Measurements from ENCODE around the gene DCUN1D3. TPM values are rescaled to one million over a fixed set of nuclear protein-coding genes. Genes with fewer than 3 reads are reported as not detected.
"Not testable (repeated sequence)": the region's sequence is repeated elsewhere in the genome, so short reads cannot be mapped to it uniquely, and the experiment has no call there.

The DCUN1D3 gene
- total RNA-seq, 1 experiment from 2014 or later: 16.1 TPM

DNA sequence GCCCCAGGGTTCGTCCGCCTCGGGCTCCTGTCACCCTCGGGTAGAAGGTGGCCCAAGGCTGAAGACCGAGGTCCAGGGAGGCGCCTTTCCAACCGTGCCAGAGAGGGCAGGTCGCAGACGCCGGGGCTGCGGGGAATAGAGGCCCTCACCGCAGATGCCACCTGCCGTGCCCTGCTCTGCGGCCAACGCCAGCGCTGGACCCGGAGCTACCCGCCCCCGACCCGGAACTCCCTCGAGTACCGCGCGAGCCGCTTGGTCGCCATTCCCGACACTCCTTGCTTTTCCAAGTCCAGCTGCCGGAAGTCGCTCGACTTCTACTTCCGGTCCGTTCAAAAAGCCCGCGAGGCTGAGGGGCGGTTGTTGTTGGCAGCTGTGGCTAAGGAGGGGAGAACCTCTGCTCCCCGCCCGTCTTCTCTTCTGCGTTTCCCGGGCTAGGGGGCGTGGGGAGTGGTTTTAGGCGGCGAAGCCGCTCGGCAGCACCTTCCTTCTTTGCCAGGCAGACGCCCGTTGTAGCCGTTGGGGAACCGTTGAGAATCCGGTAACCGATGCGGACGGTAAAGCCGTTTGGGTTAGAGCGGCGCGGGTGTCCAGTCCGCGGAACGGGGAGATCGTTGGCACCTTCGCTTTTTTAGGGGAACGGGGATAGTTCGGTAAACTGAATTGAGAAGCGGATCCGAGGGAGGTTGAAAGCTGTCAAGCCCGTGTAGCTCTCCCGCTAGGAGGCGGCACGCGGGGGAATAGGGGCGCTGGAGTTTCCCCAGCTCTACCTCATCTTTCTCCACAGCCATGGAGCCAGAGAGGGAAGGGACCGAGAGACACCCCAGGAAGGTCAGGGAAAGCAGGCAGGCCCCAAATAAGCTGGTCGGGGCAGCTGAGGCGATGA is 93.7 kb downstream of the DCUN1D3 start, which contains the start of the genes ERI2 and REXO5:
Gene ERI2, minus strand, starts transcription at position 305 of the 883 bp plus-strand sequence. Its CDS starts 42 bp downstream, at position 263.
Gene REXO5, plus strand, starts transcription at position 360 of the 883 bp plus-strand sequence. Its CDS starts 427 bp downstream, at position 787.
- Histone ChIP-seq H3K23ac (ENCODE audit: insufficient read length, low read depth, low read length) (no peak within 1 kb of the TSS), H3K56ac (ENCODE audit: insufficient read length, low read depth, low read length) (no peak within 1 kb of the TSS), H2AK5ac (ENCODE audit: insufficient read length, low read length) (no peak within 1 kb of the TSS), H3T11ph (ENCODE audit: low read length) (no peak within 1 kb of the TSS), H3K14ac (ENCODE audit: insufficient read depth, low read length) (peak within 1 kb of the TSS; percentile 74), H2BK12ac (ENCODE audit: insufficient read length, low read depth, low read length) (no peak within 1 kb of the TSS), H3K27me3 (ENCODE audit: insufficient read depth, low read length) (no peaks in the 10 kb centered on the region), H2BK15ac (ENCODE audit: low read depth, low read length) (no peak within 1 kb of the TSS), H3K9me3 (ENCODE audit: control insufficient read depth, low read depth, low read length) (no peaks in the 10 kb centered on the region), H2BK20ac (ENCODE audit: low read depth, low read length, poor library complexity, severe bottlenecking) (no peak within 1 kb of the TSS), H4K5ac (ENCODE audit: insufficient read length, low read depth, low read length) (no peak within 1 kb of the TSS), H4K8ac (replicated peaks; ENCODE audit: insufficient read length, low read depth, low read length) (no peak within 1 kb of the TSS), H3K4me2 (ENCODE audit: insufficient read depth, insufficient read length, low read length) (peak within 1 kb of the TSS; percentile 83), H3K18ac (ENCODE audit: insufficient read length, low read depth, low read length) (peak within 1 kb of the TSS; percentile 33), H2AFZ (ENCODE audit: low read length) (no peak within 1 kb of the TSS), H4K20me1 (ENCODE audit: control insufficient read depth, insufficient read depth, insufficient read length) (no peaks in the 10 kb centered on the region), H3K23me2 (ENCODE audit: insufficient read length, low read depth, low read length, poor library complexity, severe bottlenecking) (peaks cover 2% of the 10 kb centered on the region), H3K27ac (ENCODE audit: insufficient read length, low read depth, low read length) (peak within 1 kb of the TSS; percentile 35), H4K91ac (ENCODE audit: insufficient read length, low read depth, low read length) (no peak within 1 kb of the TSS), H3K4ac (ENCODE audit: low read depth, low read length) (no peak within 1 kb of the TSS), H3K4me1 (ENCODE audit: insufficient read depth, low read length) (no peaks in the 10 kb centered on the region), H2BK5ac (ENCODE audit: insufficient read length, low read length) (no peak within 1 kb of the TSS), H3K9ac (ENCODE audit: extremely low read depth, insufficient read length, low read length) (peak within 1 kb of the TSS; percentile 74), H2BK120ac (ENCODE audit: low read depth, low read length, poor library complexity, severe bottlenecking) (no peak within 1 kb of the TSS), H3K79me1 (ENCODE audit: insufficient read depth, low read depth, low read length, poor library complexity, severe bottlenecking) (no peaks in the 10 kb centered on the region), H3K79me2 (ENCODE audit: insufficient read depth, low read length) (no peaks in the 10 kb centered on the region)
- peak within 1 kb of the TSS; percentile 95 to 98 for H3K4me3 Mint-ChIP-seq
- H3K27ac Mint-ChIP-seq: peak within 1 kb of the TSS; percentile 96 to 98 (median 98)
- no CpG with 5 or more reads among the region's 74 CpGs for WGBS (ENCODE audit: extremely low coverage, insufficient read length, low lambda C conversion rate)
- TF ChIP-seq, protein P1, sequence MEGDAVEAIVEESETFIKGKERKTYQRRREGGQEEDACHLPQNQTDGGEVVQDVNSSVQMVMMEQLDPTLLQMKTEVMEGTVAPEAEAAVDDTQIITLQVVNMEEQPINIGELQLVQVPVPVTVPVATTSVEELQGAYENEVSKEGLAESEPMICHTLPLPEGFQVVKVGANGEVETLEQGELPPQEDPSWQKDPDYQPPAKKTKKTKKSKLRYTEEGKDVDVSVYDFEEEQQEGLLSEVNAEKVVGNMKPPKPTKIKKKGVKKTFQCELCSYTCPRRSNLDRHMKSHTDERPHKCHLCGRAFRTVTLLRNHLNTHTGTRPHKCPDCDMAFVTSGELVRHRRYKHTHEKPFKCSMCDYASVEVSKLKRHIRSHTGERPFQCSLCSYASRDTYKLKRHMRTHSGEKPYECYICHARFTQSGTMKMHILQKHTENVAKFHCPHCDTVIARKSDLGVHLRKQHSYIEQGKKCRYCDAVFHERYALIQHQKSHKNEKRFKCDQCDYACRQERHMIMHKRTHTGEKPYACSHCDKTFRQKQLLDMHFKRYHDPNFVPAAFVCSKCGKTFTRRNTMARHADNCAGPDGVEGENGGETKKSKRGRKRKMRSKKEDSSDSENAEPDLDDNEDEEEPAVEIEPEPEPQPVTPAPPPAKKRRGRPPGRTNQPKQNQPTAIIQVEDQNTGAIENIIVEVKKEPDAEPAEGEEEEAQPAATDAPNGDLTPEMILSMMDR (conservative IDR thresholded peaks at IDR 0.05): peak; percentile 50; the same call in 2 of the 3 replicates
- peaks cover 11 to 15% of the 10 kb centered on the region in 2 experiments for H3K4me1 Mint-ChIP-seq
- peaks cover 0 to under 1% (median 0%) of the 10 kb centered on the region in 3 experiments; a peak in 1 of 7 replicates for H3K36me3 Mint-ChIP-seq (ENCODE audit: insufficient read depth in 1 of 3, low read depth in 3 of 3)
- no peaks in the 10 kb centered on the region for H3K9me3 Mint-ChIP-seq
- DNase-seq: peak; percentile 95
- H3K27me3 Mint-ChIP-seq (ENCODE audit: low read depth): no peaks in the 10 kb centered on the region

DNA sequence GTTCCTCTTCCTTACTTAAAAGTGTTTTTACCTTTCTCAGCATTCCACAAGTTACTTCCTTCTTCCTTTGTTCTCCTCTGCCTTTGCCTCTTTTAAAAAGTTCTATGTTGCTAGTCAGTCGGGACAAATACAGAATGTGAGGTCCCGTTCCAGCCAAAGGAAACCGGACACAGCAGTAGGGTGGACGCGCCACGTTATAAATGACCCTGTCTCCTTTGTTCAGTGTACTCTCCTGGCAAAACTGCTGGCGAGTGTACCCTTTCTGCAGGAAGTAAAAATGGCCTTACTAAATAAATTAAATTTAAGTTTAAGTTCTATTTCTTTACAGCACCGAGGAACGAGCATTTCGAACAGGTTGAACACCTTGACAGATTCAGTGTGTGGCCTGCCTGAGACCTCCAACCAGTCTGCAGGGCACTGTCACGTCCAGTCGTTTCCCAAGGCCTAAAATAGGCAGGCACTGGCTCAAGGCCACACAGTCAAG is 94.4 kb downstream of the DCUN1D3 start:
- not testable (repeated sequence) for H3K4ac ChIP-seq (ENCODE audit: low read depth, low read length); H3T11ph ChIP-seq (ENCODE audit: low read length); H3K79me1 ChIP-seq (ENCODE audit: insufficient read depth, low read depth, low read length, poor library complexity, severe bottlenecking); H2AFZ ChIP-seq (ENCODE audit: low read length); H3K27ac ChIP-seq (ENCODE audit: insufficient read length, low read depth, low read length); H3K9me3 Mint-ChIP-seq; H4K91ac ChIP-seq (ENCODE audit: insufficient read length, low read depth, low read length); H3K27me3 Mint-ChIP-seq (ENCODE audit: low read depth); H3K56ac ChIP-seq (ENCODE audit: insufficient read length, low read depth, low read length); H3K23ac ChIP-seq (ENCODE audit: insufficient read length, low read depth, low read length); H2BK120ac ChIP-seq (ENCODE audit: low read depth, low read length, poor library complexity, severe bottlenecking); H3K27me3 ChIP-seq (ENCODE audit: insufficient read depth, low read length); H2AK5ac ChIP-seq (ENCODE audit: insufficient read length, low read length); H3K23me2 ChIP-seq (ENCODE audit: insufficient read length, low read depth, low read length, poor library complexity, severe bottlenecking); H3K9me3 ChIP-seq (ENCODE audit: control insufficient read depth, low read depth, low read length); H4K8ac ChIP-seq (replicated peaks; ENCODE audit: insufficient read length, low read depth, low read length); H3K36me3 Mint-ChIP-seq (ENCODE audit: insufficient read depth in 1 of 3, low read depth in 3 of 3); H2BK15ac ChIP-seq (ENCODE audit: low read depth, low read length); H3K79me2 ChIP-seq (ENCODE audit: insufficient read depth, low read length); H2BK20ac ChIP-seq (ENCODE audit: low read depth, low read length, poor library complexity, severe bottlenecking); H4K20me1 ChIP-seq (ENCODE audit: control insufficient read depth, insufficient read depth, insufficient read length); H3K4me1 ChIP-seq (ENCODE audit: insufficient read depth, low read length); H4K5ac ChIP-seq (ENCODE audit: insufficient read length, low read depth, low read length); DNase-seq; H2BK5ac ChIP-seq (ENCODE audit: insufficient read length, low read length); H2BK12ac ChIP-seq (ENCODE audit: insufficient read length, low read depth, low read length)
- Mint-ChIP-seq H3K4me3 (peak overlapping the region; percentile 95 to 98), H3K27ac (peak overlapping the region in 2 of 3 experiments; percentile 17 to 77; a peak in 3 of 7 replicates), H3K4me1 (peaks cover 11 to 15% of the 10 kb centered on the region in 2 experiments)
- Histone ChIP-seq H3K14ac (ENCODE audit: insufficient read depth, low read length) (peak overlapping the region; percentile 47), H3K9ac (ENCODE audit: extremely low read depth, insufficient read length, low read length) (peak overlapping the region; percentile 74), H3K4me2 (ENCODE audit: insufficient read depth, insufficient read length, low read length) (peak overlapping the region; percentile 83), H3K18ac (ENCODE audit: insufficient read length, low read depth, low read length) (peak overlapping the region; percentile 13)
- WGBS (ENCODE audit: extremely low coverage, insufficient read length, low lambda C conversion rate): no CpG with 5 or more reads among the region's 12 CpGs
